Upper lobe of right lung (tissue), 1 donor: ENCODE results near the gene SPP1. TPM values are rescaled to one million over a fixed set of nuclear protein-coding genes. Genes with fewer than 3 reads are reported as not detected.
"Not testable (repeated sequence)": the region's sequence is repeated elsewhere in the genome, so short reads cannot be mapped to it uniquely, and the experiment has no call there.

ENCODE experiments used
- ATAC-seq: fragments of 200-7000 bp; cut with Tn5 transposase; one replicate; pipeline ENCODE4 v1.9.1; 2020; ENCODE audit warnings: mild to moderate bottlenecking, moderate library complexity
- DNase-seq: peaks from one replicate; pipeline ENCODE4 v3.0.0-alpha.2; 2020
- H3K27ac ChIP-seq: fragments of 200-600 bp; one replicate; pipeline ENCODE4 v1.8.0; 2022
- H3K27me3 ChIP-seq: fragments of 200-600 bp; one replicate; pipeline ENCODE4 v1.8.0; 2022; ENCODE audit warnings: mild to moderate bottlenecking
- H3K36me3 ChIP-seq: fragments of 200-600 bp; one replicate; pipeline ENCODE4 v1.8.0; 2022
- H3K4me1 ChIP-seq: fragments of 200-600 bp; one replicate; pipeline ENCODE4 v1.8.0; 2022
- H3K4me3 ChIP-seq: fragments of 200-600 bp; one replicate; pipeline ENCODE4 v1.8.0; 2022; ENCODE audit warnings: mild to moderate bottlenecking
- H3K9me3 ChIP-seq: fragments of 200-600 bp; one replicate; pipeline ENCODE4 v1.8.0; 2022
- intact Hi-C: fragments of 100-400 bp; cut with DNase I; formaldehyde crosslinking; loops from one replicate; pipeline ENCODE4 v1.11.0; 2022
- total RNA-seq: library from RNA; stranded (reverse); fragmentation: NEBNext Ultra II Directional; extraction: Animal tissue kit (Norgen Biotek cat#: 25700); gene quantifications from one replicate; pipeline ENCODE4 v1.2.1, GENCODE V29; 2021
- TF ChIP-seq, protein P1 (sequence below): fragments of 200-600 bp; IDR thresholded peaks from one replicate; pipeline ENCODE4 v1.8.0; 2022; ENCODE audit warnings: antibody characterized with exemption
- donor health status: DM: no; HTN: yes; CAD: no; lungs with severe emphysema.

Gene SPP1
- total RNA-seq, 1 donor from 2014 or later = 45.4 TPM

DNA sequence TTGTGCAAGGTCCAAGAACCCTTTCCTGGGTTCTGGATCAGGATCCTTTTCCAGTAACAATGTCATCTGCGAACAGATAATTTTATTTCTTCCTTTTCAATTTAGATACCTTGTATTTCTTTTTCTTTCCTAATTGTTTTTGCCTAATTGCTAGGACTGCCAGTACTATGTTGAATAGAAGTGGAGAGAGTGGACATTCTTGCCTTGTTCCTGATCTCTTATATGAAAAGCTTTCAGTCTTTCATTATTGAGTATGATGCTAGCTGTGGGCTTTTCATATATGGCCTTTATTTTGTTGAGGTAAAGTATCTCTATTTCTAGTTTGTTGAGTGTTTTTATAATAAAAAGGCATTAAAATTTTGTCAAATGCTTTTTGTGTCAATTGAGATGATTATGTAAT, 42.2 kb upstream of the SPP1 start:
- intact Hi-C loops = no loop called here

DNA sequence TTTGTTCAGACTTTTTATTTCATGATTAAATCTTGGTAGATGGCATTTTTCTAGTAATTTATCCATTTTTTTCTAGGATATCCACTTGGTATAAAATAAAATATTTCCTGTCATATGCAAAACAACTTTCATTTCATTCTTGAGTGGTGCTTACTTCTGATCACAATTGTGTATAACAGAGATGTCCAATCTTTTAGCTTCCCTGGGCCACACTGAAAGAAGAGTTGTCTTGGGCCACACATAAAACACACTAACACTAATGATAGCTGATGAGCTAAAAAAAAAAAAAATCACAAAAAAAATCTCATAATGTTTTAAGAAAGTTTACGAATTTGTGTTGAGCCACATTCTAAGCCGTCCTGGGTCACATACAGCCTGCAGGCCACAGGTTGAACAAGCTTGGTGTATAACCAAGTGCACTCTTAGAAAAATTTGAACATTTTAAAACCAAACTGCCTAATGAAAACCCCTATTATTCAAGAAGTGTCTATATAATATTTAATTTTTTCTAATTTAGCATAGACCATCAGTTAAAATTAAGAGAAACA, 41.3 kb upstream of the SPP1 start:
- no peak for DNase-seq
- intact Hi-C loops = no loop called here
- no peaks in the 10 kb centered on the region for H3K27me3 ChIP-seq
- ATAC-seq = no peak
- TF ChIP-seq, protein P1, sequence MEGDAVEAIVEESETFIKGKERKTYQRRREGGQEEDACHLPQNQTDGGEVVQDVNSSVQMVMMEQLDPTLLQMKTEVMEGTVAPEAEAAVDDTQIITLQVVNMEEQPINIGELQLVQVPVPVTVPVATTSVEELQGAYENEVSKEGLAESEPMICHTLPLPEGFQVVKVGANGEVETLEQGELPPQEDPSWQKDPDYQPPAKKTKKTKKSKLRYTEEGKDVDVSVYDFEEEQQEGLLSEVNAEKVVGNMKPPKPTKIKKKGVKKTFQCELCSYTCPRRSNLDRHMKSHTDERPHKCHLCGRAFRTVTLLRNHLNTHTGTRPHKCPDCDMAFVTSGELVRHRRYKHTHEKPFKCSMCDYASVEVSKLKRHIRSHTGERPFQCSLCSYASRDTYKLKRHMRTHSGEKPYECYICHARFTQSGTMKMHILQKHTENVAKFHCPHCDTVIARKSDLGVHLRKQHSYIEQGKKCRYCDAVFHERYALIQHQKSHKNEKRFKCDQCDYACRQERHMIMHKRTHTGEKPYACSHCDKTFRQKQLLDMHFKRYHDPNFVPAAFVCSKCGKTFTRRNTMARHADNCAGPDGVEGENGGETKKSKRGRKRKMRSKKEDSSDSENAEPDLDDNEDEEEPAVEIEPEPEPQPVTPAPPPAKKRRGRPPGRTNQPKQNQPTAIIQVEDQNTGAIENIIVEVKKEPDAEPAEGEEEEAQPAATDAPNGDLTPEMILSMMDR = no peak
- no peaks in the 10 kb centered on the region for H3K36me3 ChIP-seq
- H3K4me3 ChIP-seq = no peak overlapping the region
- H3K27ac ChIP-seq = no peak overlapping the region
- no peaks in the 10 kb centered on the region for H3K9me3 ChIP-seq
- H3K4me1 ChIP-seq = no peaks in the 10 kb centered on the region

More for the DNA sequence above, 42.2 kb upstream of the SPP1 start:
- TF ChIP-seq, protein P1 = no peak
- Histone ChIP-seq H3K4me3 (no peak overlapping the region), H3K9me3 (no peaks in the 10 kb centered on the region), H3K4me1 (no peaks in the 10 kb centered on the region), H3K27ac (no peak overlapping the region), H3K27me3 (no peaks in the 10 kb centered on the region), H3K36me3 (no peaks in the 10 kb centered on the region)
- DNase-seq (no peak), ATAC-seq (no peak)

DNA sequence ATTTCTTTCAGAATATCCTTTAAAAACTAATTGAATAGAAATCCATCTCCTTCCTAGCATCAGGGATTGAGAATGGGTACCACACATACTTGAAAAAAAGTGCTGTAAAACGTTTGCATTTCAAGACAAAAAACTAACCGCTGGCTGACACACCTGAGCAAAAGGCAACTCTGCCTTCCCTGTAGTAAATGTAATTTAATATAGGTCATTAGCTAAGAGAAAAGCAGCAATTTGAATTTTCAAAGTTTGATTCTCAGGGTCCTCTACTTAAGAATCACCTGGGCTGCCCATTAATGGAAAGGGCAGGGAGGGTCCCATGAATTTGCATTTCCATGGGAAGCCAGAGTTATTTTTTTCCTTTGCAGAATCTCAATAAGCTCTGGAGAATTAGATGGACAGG, 40.5 kb upstream of the SPP1 start:
- no peaks in the 10 kb centered on the region for H3K36me3 ChIP-seq
- H3K27me3 ChIP-seq = no peaks in the 10 kb centered on the region
- DNase-seq = no peak
- no peak overlapping the region for H3K4me3 ChIP-seq
- TF ChIP-seq, protein P1 = no peak
- no peak for ATAC-seq
- no peaks in the 10 kb centered on the region for H3K9me3 ChIP-seq
- H3K4me1 ChIP-seq = no peaks in the 10 kb centered on the region
- no peak overlapping the region for H3K27ac ChIP-seq
- intact Hi-C loops = no loop called here

DNA sequence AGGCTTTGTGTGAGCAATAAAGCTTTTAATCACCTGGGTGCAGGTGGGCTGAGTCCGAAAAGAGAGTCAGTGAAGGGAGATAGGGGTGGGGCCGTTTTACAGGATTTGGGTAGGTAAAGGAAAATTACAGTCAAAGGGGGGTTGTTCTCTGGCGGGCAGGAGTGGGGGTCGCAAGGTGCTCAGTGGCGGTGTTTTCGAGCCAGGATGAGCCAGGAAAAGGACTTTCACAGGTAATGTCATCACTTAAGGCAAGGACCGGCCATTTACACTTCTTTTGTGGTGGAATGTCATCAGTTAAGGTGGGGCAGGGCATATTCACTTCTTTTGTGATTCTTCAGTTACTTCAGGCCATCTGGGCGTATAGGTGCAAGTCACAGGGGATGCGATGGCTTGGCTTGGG, 39.6 kb upstream of the SPP1 start:
- H3K9me3 ChIP-seq, ATAC-seq, H3K27ac ChIP-seq, DNase-seq, intact Hi-C loops, H3K4me1 ChIP-seq, H3K36me3 ChIP-seq, H3K4me3 ChIP-seq, H3K27me3 ChIP-seq: not testable (repeated sequence)

DNA sequence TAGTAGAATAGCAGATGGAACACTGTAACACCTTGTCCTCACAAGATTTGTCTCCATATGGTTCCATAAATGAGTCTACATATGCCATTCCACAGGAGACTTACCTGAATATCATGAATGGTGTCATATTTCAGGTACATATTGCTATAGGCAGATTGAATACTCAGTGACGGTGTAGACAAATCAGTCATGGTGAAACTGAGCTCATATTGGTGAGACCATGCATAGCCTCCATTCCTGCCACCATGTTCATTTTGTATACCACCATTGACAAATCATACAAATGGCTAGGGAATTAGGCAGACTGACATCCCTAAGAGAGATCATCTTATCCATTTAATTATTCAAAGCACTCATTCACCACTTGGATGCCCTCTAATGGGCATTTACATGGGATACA, 38.0 kb upstream of the SPP1 start:
- TF ChIP-seq, protein P1 = no peak

DNA sequence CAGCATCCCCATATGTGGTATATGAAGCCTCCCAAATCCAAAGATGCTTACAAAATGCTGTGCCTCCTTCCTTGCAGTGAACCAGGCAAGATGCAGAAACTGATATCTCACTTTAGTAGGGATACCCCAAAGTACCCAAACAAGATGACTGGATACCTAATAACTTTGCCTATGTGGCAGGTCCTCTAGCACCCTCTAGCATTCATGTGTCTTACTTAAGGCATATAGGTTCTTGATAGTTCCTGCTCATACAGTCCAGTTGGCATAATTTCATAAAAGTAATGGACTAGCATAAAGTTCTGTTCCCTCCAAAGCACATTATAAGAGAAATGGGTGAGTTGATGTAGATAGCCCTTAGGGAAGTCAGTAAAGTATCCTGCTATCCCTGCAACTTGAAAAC, 36.8 kb upstream of the SPP1 start:
- TF ChIP-seq, protein P1 = no peak
- Histone ChIP-seq H3K27ac (no peak overlapping the region), H3K27me3 (no peaks in the 10 kb centered on the region), H3K4me3 (no peak overlapping the region), H3K9me3 (no peaks in the 10 kb centered on the region), H3K4me1 (no peaks in the 10 kb centered on the region), H3K36me3 (no peaks in the 10 kb centered on the region)
- no peak for DNase-seq
- intact Hi-C loops = no loop called here
- ATAC-seq = no peak

More for the DNA sequence above, 38.0 kb upstream of the SPP1 start:
- Histone ChIP-seq H3K27me3 (no peaks in the 10 kb centered on the region), H3K27ac (no peak overlapping the region), H3K9me3 (no peaks in the 10 kb centered on the region), H3K4me3 (no peak overlapping the region), H3K4me1 (no peaks in the 10 kb centered on the region), H3K36me3 (no peaks in the 10 kb centered on the region)
- ATAC-seq (no peak), DNase-seq (no peak)
- intact Hi-C loops = no loop called here
